IMR-90 (cell line): ENCODE results near the gene SLC5A11.

Experiments used
- BHLHE40 ChIP-seq: fragments of 150-350 bp; IDR thresholded peaks from 2 replicates; pipeline ENCODE4 v1.6.1; 2016; ENCODE audit warnings: mild to moderate bottlenecking, low read depth, low read length
- CEBPB ChIP-seq: IDR thresholded peaks from 2 replicates; pipeline ENCODE4 v1.6.1; 2012; ENCODE audit warnings: low read depth, low read length, improper control_type of control experiment
- POLR2A ChIP-seq: IDR thresholded peaks from 2 replicates; pipeline ENCODE4 v1.6.1; 2012; ENCODE audit warnings: mild to moderate bottlenecking, low read depth, low read length
- RAD21 ChIP-seq: IDR thresholded peaks from 2 replicates; pipeline ENCODE4 v1.6.1; 2012; ENCODE audit warnings: low read length, improper control_type of control experiment
- RFX5 ChIP-seq: IDR thresholded peaks from 2 replicates; pipeline ENCODE4 v1.8.0; 2012; ENCODE audit warnings: low read depth, mild to moderate bottlenecking, low read length, moderate library complexity
- SMC3 ChIP-seq: fragments of 150-350 bp; IDR thresholded peaks from 2 replicates; pipeline ENCODE4 v1.6.1; 2016; ENCODE audit warnings: low read depth, mild to moderate bottlenecking, antibody characterized with exemption, low read length, moderate library complexity
- TF ChIP-seq, protein P1 (sequence below): conservative IDR thresholded peaks from 2 replicates; pipeline ENCODE4 v1.5.1; 2012; ENCODE audit warnings: mild to moderate bottlenecking, low read depth, low read length, improper control_type of control experiment
- TF ChIP-seq, protein P2 (sequence below): fragments of 150-350 bp; IDR thresholded peaks from 2 replicates; pipeline ENCODE4 v1.6.1; 2016; ENCODE audit warnings: low read depth, mild to moderate bottlenecking, low read length, moderate library complexity, borderline replicate concordance

DNA sequence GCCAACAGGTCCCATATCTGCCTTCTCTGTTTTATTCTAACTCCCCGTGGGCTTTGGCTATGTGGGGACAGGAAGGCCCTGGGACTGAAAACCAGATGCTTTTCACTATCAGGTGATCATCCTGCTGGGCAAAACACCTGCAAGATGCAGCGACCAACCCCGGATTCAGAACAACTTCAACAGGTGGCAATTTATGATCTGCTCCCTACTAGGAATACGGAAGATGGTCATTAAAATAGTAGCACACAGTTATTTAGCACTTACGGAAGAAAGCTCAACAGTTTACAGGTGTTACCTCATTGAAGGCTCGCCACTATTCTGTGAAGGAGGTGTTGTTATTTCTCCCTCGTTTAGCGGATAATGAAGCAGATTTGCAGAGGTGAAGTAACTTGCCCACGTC, 7.8 kb upstream of the SLC5A11 start:
- TF ChIP-seq, protein P1, sequence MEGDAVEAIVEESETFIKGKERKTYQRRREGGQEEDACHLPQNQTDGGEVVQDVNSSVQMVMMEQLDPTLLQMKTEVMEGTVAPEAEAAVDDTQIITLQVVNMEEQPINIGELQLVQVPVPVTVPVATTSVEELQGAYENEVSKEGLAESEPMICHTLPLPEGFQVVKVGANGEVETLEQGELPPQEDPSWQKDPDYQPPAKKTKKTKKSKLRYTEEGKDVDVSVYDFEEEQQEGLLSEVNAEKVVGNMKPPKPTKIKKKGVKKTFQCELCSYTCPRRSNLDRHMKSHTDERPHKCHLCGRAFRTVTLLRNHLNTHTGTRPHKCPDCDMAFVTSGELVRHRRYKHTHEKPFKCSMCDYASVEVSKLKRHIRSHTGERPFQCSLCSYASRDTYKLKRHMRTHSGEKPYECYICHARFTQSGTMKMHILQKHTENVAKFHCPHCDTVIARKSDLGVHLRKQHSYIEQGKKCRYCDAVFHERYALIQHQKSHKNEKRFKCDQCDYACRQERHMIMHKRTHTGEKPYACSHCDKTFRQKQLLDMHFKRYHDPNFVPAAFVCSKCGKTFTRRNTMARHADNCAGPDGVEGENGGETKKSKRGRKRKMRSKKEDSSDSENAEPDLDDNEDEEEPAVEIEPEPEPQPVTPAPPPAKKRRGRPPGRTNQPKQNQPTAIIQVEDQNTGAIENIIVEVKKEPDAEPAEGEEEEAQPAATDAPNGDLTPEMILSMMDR, result no peak
- no peak for TF ChIP-seq POLR2A
- no peak for TF ChIP-seq CEBPB
- TF ChIP-seq BHLHE40, result no peak
- TF ChIP-seq SMC3, result no peak
- TF ChIP-seq RAD21, result no peak
- no peak for TF ChIP-seq RFX5
- TF ChIP-seq, protein P2, sequence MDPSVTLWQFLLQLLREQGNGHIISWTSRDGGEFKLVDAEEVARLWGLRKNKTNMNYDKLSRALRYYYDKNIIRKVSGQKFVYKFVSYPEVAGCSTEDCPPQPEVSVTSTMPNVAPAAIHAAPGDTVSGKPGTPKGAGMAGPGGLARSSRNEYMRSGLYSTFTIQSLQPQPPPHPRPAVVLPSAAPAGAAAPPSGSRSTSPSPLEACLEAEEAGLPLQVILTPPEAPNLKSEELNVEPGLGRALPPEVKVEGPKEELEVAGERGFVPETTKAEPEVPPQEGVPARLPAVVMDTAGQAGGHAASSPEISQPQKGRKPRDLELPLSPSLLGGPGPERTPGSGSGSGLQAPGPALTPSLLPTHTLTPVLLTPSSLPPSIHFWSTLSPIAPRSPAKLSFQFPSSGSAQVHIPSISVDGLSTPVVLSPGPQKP, result no peak
